A673 (cell line): ENCODE results near the gene TGFBR1.

Experiments
- CTCF ChIP-seq: fragments of 300-800, 200-600 bp; sonication (generic); conservative IDR thresholded peaks from 2 replicates; pipeline ENCODE4 v1.5.1; 2017; ENCODE audit warnings: low read depth, mild to moderate bottlenecking, antibody characterized with exemption, low read length, moderate library complexity, mixed read lengths
- EZH2 ChIP-seq: fragments of 200-600 bp; sonication (generic); IDR thresholded peaks from 2 replicates; pipeline ENCODE4 v1.6.1; 2017; ENCODE audit warnings: borderline replicate concordance, low read depth, mild to moderate bottlenecking, mixed read lengths, antibody characterized with exemption, low read length; ENCODE audit not compliant: poor library complexity, severe bottlenecking

GRCh38 chr9:99073985-99074901 is 30.7 kb upstream of the TGFBR1 start:
- TF ChIP-seq EZH2 (no peak), CTCF (no peak)
